HepG2 (cell line): ENCODE data around the gene IL11RA. TPM values are rescaled to one million over a fixed set of nuclear protein-coding genes. Genes with fewer than 3 reads are reported as not detected.

Experiments
- BATF2 ChIP-seq: sonication (generic); formaldehyde crosslinking; IDR thresholded peaks from 2 replicates; pipeline ENCODE4 v1.8.0; 2022; ENCODE audit warnings: mild to moderate bottlenecking, missing genetic modification reagents, moderate library complexity
- BCLAF1 ChIP-seq: fragments of 450-650 bp; IDR thresholded peaks from 2 replicates; pipeline ENCODE4 v1.6.1; 2017; ENCODE audit warnings: mild to moderate bottlenecking
- CCAR2 ChIP-seq: fragments of 200-400 bp; formaldehyde crosslinking; optimal IDR thresholded peaks from 2 replicates; pipeline ENCODE3; 2018; ENCODE audit warnings: low read depth, mild to moderate bottlenecking, low read length, moderate library complexity
- CENPT ChIP-seq: sonication (generic); formaldehyde crosslinking; IDR thresholded peaks from 2 replicates; pipeline ENCODE4 v1.8.0; 2022; ENCODE audit warnings: low read depth, mild to moderate bottlenecking, moderate library complexity, missing genetic modification reagents
- EEA1 ChIP-seq: sonication (generic); formaldehyde crosslinking; IDR thresholded peaks from 2 replicates; pipeline ENCODE4 v1.5.1; 2020; ENCODE audit warnings: mild to moderate bottlenecking, missing genetic modification reagents, borderline replicate concordance
- EZH2 ChIP-seq: conservative IDR thresholded peaks from 2 replicates; pipeline ENCODE4 v1.6.1; 2012; ENCODE audit warnings: mild to moderate bottlenecking, low read depth, low read length, moderate library complexity
- GMEB1 ChIP-seq: sonication (generic); formaldehyde crosslinking; IDR thresholded peaks from 2 replicates; pipeline ENCODE4 v1.5.1; 2020; ENCODE audit warnings: missing genetic modification reagents, mild to moderate bottlenecking, borderline replicate concordance
- HOXA7 ChIP-seq: sonication (generic); formaldehyde crosslinking; IDR thresholded peaks from 2 replicates; pipeline ENCODE4 v1.8.1; 2022; ENCODE audit warnings: mild to moderate bottlenecking, missing genetic modification reagents, moderate library complexity
- IKZF4 ChIP-seq: sonication (generic); formaldehyde crosslinking; IDR thresholded peaks from 2 replicates; pipeline ENCODE4 v1.5.1; 2020; ENCODE audit warnings: borderline replicate concordance, mild to moderate bottlenecking, low read depth, missing genetic modification reagents; ENCODE audit errors: not compliant biosample characterization
- KLF9 ChIP-seq: IDR thresholded peaks from 2 replicates; pipeline ENCODE4 v1.6.1; 2016; ENCODE audit warnings: low read depth
- MIXL1 ChIP-seq: IDR thresholded peaks from 2 replicates; pipeline ENCODE4 v1.6.1; 2016
- NR2F1 ChIP-seq, 2 experiments: fragments of 450-650 bp in 1 of 2; formaldehyde crosslinking in 1 of 2; IDR thresholded peaks; 2 replicates each; pipeline versions ENCODE4 v1.5.0 to v1.6.1; 2016 to 2020; ENCODE audit warnings: mild to moderate bottlenecking in 1 of 2, missing compliant biosample characterization in 1 of 2, missing genetic modification reagents in 1 of 2, moderate library complexity in 1 of 2
- POLR2A ChIP-seq, 2 experiments: IDR thresholded peaks; 2 replicates each; pipeline ENCODE4 v1.6.1; 2011; ENCODE audit warnings: low read depth in 2 of 2, low read length in 2 of 2, mild to moderate bottlenecking in 1 of 2, moderate library complexity in 1 of 2; ENCODE audit not compliant: insufficient read depth in 1 of 2
- THRA ChIP-seq: sonication (generic); formaldehyde crosslinking; IDR thresholded peaks from 2 replicates; pipeline ENCODE4 v1.4.0; 2020; ENCODE audit warnings: missing genetic modification reagents, borderline replicate concordance
- ZNF138 ChIP-seq: sonication (generic); formaldehyde crosslinking; IDR thresholded peaks from 2 replicates; pipeline ENCODE4 v1.5.0; 2020; ENCODE audit warnings: mild to moderate bottlenecking, low read depth, missing genetic modification reagents
- ZNF20 ChIP-seq: sonication (generic); formaldehyde crosslinking; IDR thresholded peaks from 2 replicates; pipeline ENCODE4 v1.4.0; 2020; ENCODE audit warnings: mild to moderate bottlenecking, moderate library complexity, missing genetic modification reagents
- ZNF317 ChIP-seq: sonication (generic); formaldehyde crosslinking; IDR thresholded peaks from 2 replicates; pipeline ENCODE4 v1.5.0; 2020; ENCODE audit warnings: mild to moderate bottlenecking, missing genetic modification reagents
- ZNF414 ChIP-seq: sonication (generic); formaldehyde crosslinking; IDR thresholded peaks from 2 replicates; pipeline ENCODE4 v1.5.0; 2020; ENCODE audit warnings: missing genetic modification reagents
- ZNF496 ChIP-seq: sonication (generic); formaldehyde crosslinking; IDR thresholded peaks from 2 replicates; pipeline ENCODE4 v1.8.1; 2023; ENCODE audit warnings: mild to moderate bottlenecking, moderate library complexity, missing genetic modification reagents; ENCODE audit not compliant: insufficient replicate concordance
- ZNF563 ChIP-seq: sonication (generic); formaldehyde crosslinking; IDR thresholded peaks from 2 replicates; pipeline ENCODE4 v1.8.0; 2022; ENCODE audit warnings: mild to moderate bottlenecking, moderate library complexity, missing genetic modification reagents
- ZNF652 ChIP-seq: IDR thresholded peaks from 2 replicates; pipeline ENCODE4 v1.6.1; 2016; ENCODE audit warnings: low read depth, borderline replicate concordance
- ZNF775 ChIP-seq: sonication (generic); formaldehyde crosslinking; IDR thresholded peaks from 2 replicates; pipeline ENCODE4 v1.4.0; 2020; ENCODE audit warnings: missing genetic modification reagents, mild to moderate bottlenecking, moderate library complexity, borderline replicate concordance
- ZSCAN31 ChIP-seq: sonication (generic); formaldehyde crosslinking; IDR thresholded peaks from 2 replicates; pipeline ENCODE4 v1.5.0; 2020; ENCODE audit warnings: low read depth, mild to moderate bottlenecking, missing genetic modification reagents
- polyA plus RNA-seq, 8 experiments: library from polyadenylated mRNA; depleted of rRNA in 3 of 8; stranded (reverse) in 7 of 8; unstranded in 1 of 8; fragments of >200 nt; fragmentation: Illumina TruSeq in 4 of 8; extraction: Trizol in 4 of 8; gene quantifications; 2 replicates each; pipeline versions ENCODE4 v1.2.1 to v1.2.3, GENCODE V29; 2011 to 2016; ENCODE audit warnings: low read depth in 4 of 8, missing spikeins in 1 of 8, mixed read lengths in 1 of 8; ENCODE audit not compliant: insufficient read depth in 1 of 8
- total RNA-seq, 5 experiments: library from RNA; depleted of rRNA; stranded (reverse); fragments of >200 nt; fragmentation: Illumina TruSeq; extraction: Trizol; gene quantifications; 2 replicates each; pipeline ENCODE4 v1.2.3, GENCODE V29; 2016; ENCODE audit warnings: low read depth in 1 of 5

Gene IL11RA
- total and polyA plus RNA-seq, 2 of the 13 experiments (the other 11 are each of a cell fraction or from before 2014, with no cell fraction given) = 2.0 to 4.2 TPM

DNA sequence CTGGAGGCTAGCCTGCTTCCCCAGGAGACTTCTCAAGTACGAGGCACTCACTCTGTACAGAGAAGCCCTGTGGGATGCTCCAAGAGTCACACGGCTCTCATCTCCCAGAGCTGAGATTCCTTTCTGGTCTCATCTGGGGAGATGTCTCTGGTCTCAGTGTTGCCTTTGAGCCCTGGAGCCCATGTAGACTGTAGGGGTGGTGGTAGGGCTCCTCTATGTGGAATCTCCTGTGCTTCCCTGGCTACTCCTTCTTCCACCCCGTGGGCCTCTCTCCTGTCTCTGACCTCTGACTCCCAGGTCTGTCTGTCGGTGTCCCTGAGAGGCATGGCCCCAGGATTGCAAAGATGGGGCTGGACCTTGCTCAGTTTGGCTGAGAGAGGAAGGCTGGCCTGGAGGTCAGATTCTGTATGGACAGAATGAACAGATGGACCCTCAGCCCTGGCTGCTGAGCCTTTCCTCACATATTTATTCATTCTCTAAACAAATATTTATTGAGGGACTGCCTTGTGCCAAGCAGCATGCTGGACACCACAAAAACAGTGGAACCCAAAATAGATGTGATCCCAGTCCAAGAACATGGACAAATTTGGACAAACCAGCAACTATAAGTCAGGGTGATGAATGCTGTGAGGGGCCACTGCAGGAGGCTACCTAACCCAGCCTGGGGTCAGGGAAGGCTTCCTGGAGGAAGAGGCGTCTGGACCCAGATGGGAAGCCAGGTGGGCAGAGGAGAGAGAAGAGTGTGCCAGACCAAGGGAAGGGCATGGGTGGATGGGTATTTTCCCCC is 36.5 kb downstream of the IL11RA start (continued):
- TF ChIP-seq GMEB1 (CRISPR knock-in tag) (no peak), ZNF652 (no peak), ZNF138 (CRISPR knock-in tag) (no peak), BATF2 (CRISPR knock-in tag) (no peak), KLF9 (CRISPR knock-in tag) (no peak), CCAR2 (no peak), EEA1 (CRISPR knock-in tag) (no peak), THRA (CRISPR knock-in tag) (peak; percentile 58; the same call in 1 of the 2 replicates), ZNF563 (CRISPR knock-in tag) (no peak), ZNF775 (CRISPR knock-in tag) (no peak), CENPT (CRISPR knock-in tag) (no peak), MIXL1 (peak; percentile 44; the same call in 1 of the 2 replicates), NR2F1 (CRISPR knock-in tag; IDR thresholded peaks at IDR 0.05) (peak; percentile 78 to 94), ZNF317 (CRISPR knock-in tag) (peak; percentile 53; the same call in 1 of the 2 replicates), IKZF4 (CRISPR knock-in tag) (no peak), ZNF496 (CRISPR knock-in tag) (no peak), BCLAF1 (no peak), HOXA7 (no peak), EZH2 (no peak), ZNF414 (CRISPR knock-in tag) (no peak), ZNF20 (CRISPR knock-in tag) (no peak), ZSCAN31 (CRISPR knock-in tag) (no peak), POLR2A (IDR thresholded peaks at IDR 0.05; ENCODE audit: insufficient read depth in 1 of 2, low read depth in 2 of 2, low read length in 2 of 2) (no peak)
